H1 (cell line): ENCODE results near the gene LCE1F. TPM values are rescaled to one million over a fixed set of nuclear protein-coding genes. Genes with fewer than 3 reads are reported as not detected.

ENCODE experiments used
- CHD2 ChIP-seq: IDR thresholded peaks from 2 replicates; pipeline ENCODE4 v1.6.1; 2012; ENCODE audit warnings: low read length, improper control_type of control experiment
- polyA plus RNA-seq, 7 experiments: library from polyadenylated mRNA; depleted of rRNA in 3 of 7; stranded (reverse) in 5 of 7; unstranded in 2 of 7; fragments of >200 nt in 5 of 7; fragments of 200-250 nt in 2 of 7; gene quantifications; 1 replicate in 5 of 7; 2 replicates in 1 of 7; 4 replicates in 1 of 7; pipeline versions ENCODE4 v1.2.1 to v1.2.3, GENCODE V29; 2011 to 2013; ENCODE audit warnings: missing spikeins in 2 of 7, mixed read lengths in 2 of 7
- total RNA-seq: library from RNA; stranded (reverse); fragmentation: NEBNext Ultra II Directional; extraction: Animal tissue kit (Norgen Biotek cat#: 25700); gene quantifications from 2 replicates; pipeline ENCODE4 v1.2.1, GENCODE V29; 2021

Gene LCE1F
- total and polyA plus RNA-seq, 2 of the 8 experiments (the other 6 are each of a cell fraction or from before 2014, with no cell fraction given): not detected

DNA sequence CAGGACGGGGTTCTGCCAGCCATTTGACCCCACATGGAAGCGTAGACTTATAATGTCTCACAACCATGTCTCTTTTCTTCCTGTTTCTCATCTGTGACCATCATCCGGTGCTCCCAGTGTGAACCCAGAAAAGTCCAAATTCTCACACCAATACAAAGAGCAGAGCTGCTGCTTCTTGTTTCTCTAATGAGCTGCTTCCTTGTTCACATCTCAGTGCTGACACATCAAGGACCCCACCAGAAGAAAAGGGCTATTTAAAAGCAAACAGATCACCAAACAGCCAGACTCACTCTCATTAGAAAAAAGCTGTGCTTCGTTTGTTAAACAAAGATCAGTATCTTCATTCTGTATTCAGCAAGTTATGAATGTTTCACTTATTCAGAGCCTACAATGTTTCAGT is 20.7 kb downstream of the LCE1F start (continued):
- TF ChIP-seq CHD2: no peak
- TF ChIP-seq, all 59 proteins: peak for 0
